GF-D8 (cell line): ENCODE data around the gene HDAC1.
"Not testable (repeated sequence)": the region's sequence is repeated elsewhere in the genome, so short reads cannot be mapped to it uniquely, and the experiment has no call there.

ENCODE experiments used
- DNase-seq: peaks from one replicate; lab custom pipeline; 2025; lab: John Stamatoyannopoulos, UW

Gene HDAC1

GRCh38 chr1:32291708-32292538 lies at the start of gene HDAC1:
Gene HDAC1 (plus strand): TSS chr1:32292083. CDS start chr1:32292170, 87 bp downstream.
- DNase-seq: peak; percentile 94

- no peak for DNase-seq
Measured at GRCh38 chr1:32242341-32242851, 49.5 kb upstream of the HDAC1 start.

- DNase-seq: no peak
Measured at GRCh38 chr1:32246888-32247273, 45.0 kb upstream of the HDAC1 start, which contains the start of gene FAM167B. Gene FAM167B (plus strand): TSS chr1:32247222. CDS start chr1:32247422, 200 bp downstream.

GRCh38 chr1:32247452-32247851 lies 44.4 kb upstream of the HDAC1 start:
- DNase-seq: no peak

GRCh38 chr1:32247983-32248889 lies 43.6 kb upstream of the HDAC1 start:
- DNase-seq: no peak

- DNase-seq: no peak
Measured at GRCh38 chr1:32249831-32250525, 41.9 kb upstream of the HDAC1 start.

GRCh38 chr1:32250893-32251716 lies 40.8 kb upstream of the HDAC1 start, which contains the start of gene LCK:
Gene LCK (plus strand): TSS chr1:32251265. CDS start chr1:32274330, 23,065 bp downstream.
- DNase-seq: no peak

- no peak for DNase-seq
Measured at GRCh38 chr1:32255072-32256071, 36.5 kb upstream of the HDAC1 start.

GRCh38 chr1:32256473-32257226 lies 35.2 kb upstream of the HDAC1 start:
- no peak for DNase-seq

GRCh38 chr1:32257227-32257508 lies 34.7 kb upstream of the HDAC1 start:
- no peak for DNase-seq

GRCh38 chr1:32263236-32263593 lies 28.7 kb upstream of the HDAC1 start:
- DNase-seq: not testable (repeated sequence)

GRCh38 chr1:32263744-32264143 lies 28.1 kb upstream of the HDAC1 start:
- no peak for DNase-seq

- no peak for DNase-seq
Measured at GRCh38 chr1:32265846-32266245, 26.0 kb upstream of the HDAC1 start.

GRCh38 chr1:32266921-32267591 lies 24.8 kb upstream of the HDAC1 start:
- no peak for DNase-seq

- no peak for DNase-seq
Measured at GRCh38 chr1:32269744-32270143, 22.1 kb upstream of the HDAC1 start.

GRCh38 chr1:32272557-32273390 lies 19.1 kb upstream of the HDAC1 start:
- DNase-seq: no peak

- DNase-seq: no peak
Measured at GRCh38 chr1:32273391-32274208, 18.3 kb upstream of the HDAC1 start.
